Sigmoid colon (tissue), 4 donors: ENCODE measurements around the gene CORO1A.
"Not testable (repeated sequence)": the region's sequence is repeated elsewhere in the genome, so short reads cannot be mapped to it uniquely, and the experiment has no call there.

Experiments used
- POLR2A ChIP-seq, 2 donors: fragments of 450-650 bp; IDR thresholded peaks; one replicate each; pipeline ENCODE4 v1.6.1; 2016; ENCODE audit warnings: antibody characterized with exemption in 2 of 2, mild to moderate bottlenecking in 2 of 2, moderate library complexity in 2 of 2
- POLR2AphosphoS5 ChIP-seq, 4 donors: sonication (generic); formaldehyde crosslinking; IDR thresholded peaks; one replicate each; pipeline ENCODE4 v1.6.1; 2017; ENCODE audit warnings: antibody characterized with exemption in 4 of 4

DNA sequence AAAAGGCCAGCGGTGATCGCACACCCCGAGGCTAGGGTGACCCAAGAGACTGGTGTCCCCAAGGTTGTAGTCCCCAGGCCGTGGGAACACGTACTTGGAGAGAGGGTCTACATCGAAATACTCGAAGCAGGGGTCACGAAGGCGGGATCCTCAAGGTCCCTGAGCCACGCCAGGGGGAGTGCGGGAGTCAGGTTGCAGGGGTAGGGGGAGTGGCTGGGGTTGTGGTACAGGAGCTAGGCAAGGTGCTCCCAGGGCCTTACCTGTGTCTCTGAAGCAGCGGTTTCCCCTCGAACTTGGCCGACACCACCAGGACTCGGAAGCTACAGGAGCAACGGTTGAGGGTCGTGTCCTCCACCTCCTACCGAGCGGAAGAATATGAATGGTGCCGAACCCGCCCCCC lies 9.7 kb downstream of the CORO1A start:
- not testable (repeated sequence) for TF ChIP-seq POLR2AphosphoS5, POLR2A (IDR thresholded peaks at IDR 0.05)
